ENCODE data around the gene PRR9.
"Not testable (repeated sequence)": the region's sequence is repeated elsewhere in the genome, so short reads cannot be mapped to it uniquely, and the experiment has no call there.

The PRR9 gene

GRCh38 chr1:153217212-153217611 is at the start of gene PRR9:
PRR9 (plus strand) TSS chr1:153217584; CDS start chr1:153218145, 561 bp downstream.
- DNase-seq, result no peak

GRCh38 chr1:153168686-153169085 is 48.7 kb upstream of the PRR9 start:
- DNase-seq, result no peak

- DNase-seq, result no peak
Measured at GRCh38 chr1:153174624-153175023, 42.8 kb upstream of the PRR9 start.

GRCh38 chr1:153178922-153179321 is 38.5 kb upstream of the PRR9 start:
- DNase-seq, result no peak

GRCh38 chr1:153180556-153180955 is 36.8 kb upstream of the PRR9 start:
- DNase-seq, result no peak

GRCh38 chr1:153188301-153188700 is 29.1 kb upstream of the PRR9 start:
- not testable (repeated sequence) for DNase-seq

GRCh38 chr1:153190373-153190772 is 27.0 kb upstream of the PRR9 start:
- DNase-seq, result peak; percentile 8

GRCh38 chr1:153192697-153193096 is 24.7 kb upstream of the PRR9 start:
- peak; percentile 6 for DNase-seq

GRCh38 chr1:153194331-153195050 is 22.9 kb upstream of the PRR9 start:
- no peak for DNase-seq

GRCh38 chr1:153195216-153195615 is 22.2 kb upstream of the PRR9 start:
- DNase-seq, result no peak

GRCh38 chr1:153202006-153202405 is 15.4 kb upstream of the PRR9 start:
- no peak for DNase-seq

- DNase-seq, result no peak
Measured at GRCh38 chr1:153203130-153203529, 14.3 kb upstream of the PRR9 start, which contains the start of gene LELP1. LELP1 (plus strand) TSS chr1:153203430; CDS start chr1:153204708, 1,278 bp downstream.

- no peak for DNase-seq
Measured at GRCh38 chr1:153206631-153207030, 10.8 kb upstream of the PRR9 start.

GRCh38 chr1:153210206-153210605 is 7.2 kb upstream of the PRR9 start:
- DNase-seq, result peak; percentile 27

- no peak for DNase-seq
Measured at GRCh38 chr1:153212201-153212600, 5.2 kb upstream of the PRR9 start.

GRCh38 chr1:153213519-153213918 is 3.9 kb upstream of the PRR9 start:
- no peak for DNase-seq

- no peak for DNase-seq
Measured at GRCh38 chr1:153217744-153218416, 496 bp downstream of the PRR9 start.

GRCh38 chr1:153220606-153221303 is 3.4 kb downstream of the PRR9 start:
- DNase-seq, result no peak

- DNase-seq, result peak; percentile 70
Measured at GRCh38 chr1:153223040-153223891, 5.9 kb downstream of the PRR9 start.

GRCh38 chr1:153227810-153228209 is 10.4 kb downstream of the PRR9 start:
- DNase-seq, result no peak

- DNase-seq, result no peak
Measured at GRCh38 chr1:153228491-153228890, 11.1 kb downstream of the PRR9 start.

- not testable (repeated sequence) for DNase-seq
Measured at GRCh38 chr1:153229076-153229829, 11.9 kb downstream of the PRR9 start.
